Nephron (organoid): ENCODE data around the gene FAM117A.

Experiments
- H3K27ac Mint-ChIP-seq, 3 experiments: 2 replicates each; pipeline ENCODE4 v1.8.0; 2020; ENCODE audit warnings: mixed read lengths in 3 of 3, mild to moderate bottlenecking in 2 of 3, moderate library complexity in 1 of 3
- H3K27me3 Mint-ChIP-seq: 2 replicates; pipeline ENCODE4 v1.8.0; 2021; ENCODE audit warnings: low read depth, mild to moderate bottlenecking, moderate library complexity, mixed read lengths
- H3K36me3 Mint-ChIP-seq: 2 replicates; pipeline ENCODE4 v1.8.0; 2020; ENCODE audit warnings: low read depth, mixed read lengths
- H3K4me1 Mint-ChIP-seq: 2 replicates; pipeline ENCODE4 v1.8.0; 2020; ENCODE audit warnings: mixed read lengths
- H3K4me3 Mint-ChIP-seq, 3 experiments: 2 replicates each; pipeline ENCODE4 v1.8.0; 2020; ENCODE audit warnings: mild to moderate bottlenecking in 3 of 3, mixed read lengths in 3 of 3, moderate library complexity in 2 of 3
- H3K9me3 Mint-ChIP-seq: 2 replicates; pipeline ENCODE4 v1.8.0; 2020; ENCODE audit warnings: mixed read lengths
- CTCF ChIP-seq, 3 experiments: fragments of 200-600 bp; sonication (generic); IDR thresholded peaks; one replicate each; pipeline ENCODE4 v1.5.0; 2021; ENCODE audit warnings: antibody characterized with exemption in 3 of 3; ENCODE audit not compliant: unreplicated experiment in 3 of 3

Gene FAM117A

GRCh38 chr17:49730785-49731434 is 33.0 kb downstream of the FAM117A start:
- Mint-ChIP-seq H3K4me3 (no peak overlapping the region), H3K9me3 (no peaks in the 10 kb centered on the region), H3K27me3 (no peaks in the 10 kb centered on the region), H3K36me3 (peaks cover 11% of the 10 kb centered on the region), H3K4me1 (peaks cover 54% of the 10 kb centered on the region), H3K27ac (peak overlapping the region in 2 of 3 experiments; percentile 64 to 84)
- no peak for TF ChIP-seq CTCF (IDR thresholded peaks at IDR 0.05; ENCODE audit: unreplicated experiment in 3 of 3)

- peak overlapping the region in 1 of 3 experiments; percentile 54 for H3K4me3 Mint-ChIP-seq
- peaks cover 59% of the 10 kb centered on the region for H3K4me1 Mint-ChIP-seq
- H3K27me3 Mint-ChIP-seq, result no peaks in the 10 kb centered on the region
- H3K27ac Mint-ChIP-seq, result peak overlapping the region in 2 of 3 experiments; percentile 84 to 93
- TF ChIP-seq CTCF (IDR thresholded peaks at IDR 0.05; ENCODE audit: unreplicated experiment in 3 of 3), result no peak
- H3K9me3 Mint-ChIP-seq, result peaks cover 4% of the 10 kb centered on the region
- peaks cover 18% of the 10 kb centered on the region for H3K36me3 Mint-ChIP-seq
Measured at GRCh38 chr17:49730078-49730784, 33.7 kb downstream of the FAM117A start.

- H3K4me3 Mint-ChIP-seq, result peak overlapping the region in 1 of 3 experiments; percentile 23
- no peak for TF ChIP-seq CTCF (IDR thresholded peaks at IDR 0.05; ENCODE audit: unreplicated experiment in 3 of 3)
- H3K36me3 Mint-ChIP-seq, result peaks cover 20% of the 10 kb centered on the region
- peaks cover 71% of the 10 kb centered on the region for H3K4me1 Mint-ChIP-seq
- H3K27me3 Mint-ChIP-seq, result no peaks in the 10 kb centered on the region
- H3K9me3 Mint-ChIP-seq, result peaks cover 4% of the 10 kb centered on the region
- H3K27ac Mint-ChIP-seq, result peak overlapping the region; percentile 1 to 92 (median 84)
Measured at GRCh38 chr17:49729069-49729468, 34.9 kb downstream of the FAM117A start.

GRCh38 chr17:49728425-49728824 is 35.5 kb downstream of the FAM117A start:
- no peaks in the 10 kb centered on the region for H3K27me3 Mint-ChIP-seq
- peaks cover 20% of the 10 kb centered on the region for H3K36me3 Mint-ChIP-seq
- H3K9me3 Mint-ChIP-seq, result peaks cover 4% of the 10 kb centered on the region
- peaks cover 77% of the 10 kb centered on the region for H3K4me1 Mint-ChIP-seq
- no peak for TF ChIP-seq CTCF (IDR thresholded peaks at IDR 0.05; ENCODE audit: unreplicated experiment in 3 of 3)
- H3K27ac Mint-ChIP-seq, result peak overlapping the region; percentile 1 to 92 (median 84)
- H3K4me3 Mint-ChIP-seq, result no peak overlapping the region

- no peaks in the 10 kb centered on the region for H3K27me3 Mint-ChIP-seq
- H3K4me3 Mint-ChIP-seq, result peak overlapping the region in 1 of 3 experiments; percentile 15
- TF ChIP-seq CTCF (IDR thresholded peaks at IDR 0.05; ENCODE audit: unreplicated experiment in 3 of 3), result no peak
- peaks cover 80% of the 10 kb centered on the region for H3K4me1 Mint-ChIP-seq
- H3K9me3 Mint-ChIP-seq, result peaks cover 4% of the 10 kb centered on the region
- peaks cover 18% of the 10 kb centered on the region for H3K36me3 Mint-ChIP-seq
- peak overlapping the region; percentile 73 to 86 (median 83) for H3K27ac Mint-ChIP-seq
Measured at GRCh38 chr17:49727380-49727779, 36.6 kb downstream of the FAM117A start.
